ENCODE measurements around the gene HYPK. TPM values are rescaled to one million over a fixed set of nuclear protein-coding genes. Genes with fewer than 3 reads are reported as not detected.
A peak's percentile ranks its signal among the peaks of the same experiment; 100 is the strongest.

The HYPK gene
- total RNA-seq, 1 donor from 2014 or later, result 9.0 TPM

DNA sequence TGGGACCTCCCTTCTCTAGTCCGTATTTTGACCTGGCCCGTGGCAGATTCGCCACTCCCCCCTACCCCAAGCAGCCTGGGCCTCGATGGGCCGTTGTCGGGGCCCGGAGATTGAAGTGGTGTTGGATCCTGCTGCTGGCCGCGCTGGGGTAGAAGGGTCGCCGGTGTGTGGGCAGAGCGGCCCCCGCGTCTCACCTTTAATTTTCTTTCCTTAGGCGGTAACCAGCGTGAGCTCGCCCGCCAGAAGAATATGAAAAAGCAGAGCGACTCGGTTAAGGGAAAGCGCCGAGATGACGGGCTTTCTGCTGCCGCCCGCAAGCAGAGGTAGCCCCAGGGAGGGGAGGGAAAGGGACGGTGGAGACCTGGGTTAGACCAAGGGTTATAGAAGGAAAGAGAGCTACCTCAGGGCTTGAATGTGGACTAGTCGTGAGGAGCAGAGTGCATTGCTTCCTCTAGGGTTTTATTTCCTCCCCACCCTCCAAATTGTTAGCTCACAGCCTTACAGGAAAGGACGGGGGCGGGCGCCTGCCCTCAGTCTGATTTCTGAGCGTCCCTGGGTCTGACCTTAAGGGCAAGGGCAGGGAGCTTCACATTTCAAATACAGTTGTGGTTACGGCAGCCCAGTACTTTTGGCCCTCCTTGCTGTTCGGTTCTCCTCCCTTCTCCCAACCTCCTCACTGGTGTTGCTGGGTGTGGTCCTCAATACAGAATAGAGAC lies 7.5 kb upstream of the HYPK start:
- peak overlapping the region; percentile 97 for H3K4me3 ChIP-seq (ENCODE audit: low read depth, low read length)
- DNase-seq (ENCODE audit: low read depth) (peak; percentile 38), FAIRE-seq (no peak)
- no peaks in the 10 kb centered on the region for H3K27me3 ChIP-seq (ENCODE audit: control insufficient read depth, insufficient read depth, low read length)
- TF ChIP-seq, protein P1, sequence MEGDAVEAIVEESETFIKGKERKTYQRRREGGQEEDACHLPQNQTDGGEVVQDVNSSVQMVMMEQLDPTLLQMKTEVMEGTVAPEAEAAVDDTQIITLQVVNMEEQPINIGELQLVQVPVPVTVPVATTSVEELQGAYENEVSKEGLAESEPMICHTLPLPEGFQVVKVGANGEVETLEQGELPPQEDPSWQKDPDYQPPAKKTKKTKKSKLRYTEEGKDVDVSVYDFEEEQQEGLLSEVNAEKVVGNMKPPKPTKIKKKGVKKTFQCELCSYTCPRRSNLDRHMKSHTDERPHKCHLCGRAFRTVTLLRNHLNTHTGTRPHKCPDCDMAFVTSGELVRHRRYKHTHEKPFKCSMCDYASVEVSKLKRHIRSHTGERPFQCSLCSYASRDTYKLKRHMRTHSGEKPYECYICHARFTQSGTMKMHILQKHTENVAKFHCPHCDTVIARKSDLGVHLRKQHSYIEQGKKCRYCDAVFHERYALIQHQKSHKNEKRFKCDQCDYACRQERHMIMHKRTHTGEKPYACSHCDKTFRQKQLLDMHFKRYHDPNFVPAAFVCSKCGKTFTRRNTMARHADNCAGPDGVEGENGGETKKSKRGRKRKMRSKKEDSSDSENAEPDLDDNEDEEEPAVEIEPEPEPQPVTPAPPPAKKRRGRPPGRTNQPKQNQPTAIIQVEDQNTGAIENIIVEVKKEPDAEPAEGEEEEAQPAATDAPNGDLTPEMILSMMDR (IDR thresholded peaks at IDR 0.05; ENCODE audit: insufficient read depth, low read length, severe bottlenecking), result peak; percentile 30
- peaks cover 26% of the 10 kb centered on the region for H3K36me3 ChIP-seq (ENCODE audit: control insufficient read depth, insufficient read depth, low read length)

- FAIRE-seq (no peak), DNase-seq (ENCODE audit: low read depth) (no peak)
- no peaks in the 10 kb centered on the region for H3K27me3 ChIP-seq (ENCODE audit: control insufficient read depth, insufficient read depth, low read length)
- H3K4me3 ChIP-seq (ENCODE audit: low read depth, low read length), result peak overlapping the region; percentile 97
- H3K36me3 ChIP-seq (ENCODE audit: control insufficient read depth, insufficient read depth, low read length), result peaks cover 26% of the 10 kb centered on the region
- TF ChIP-seq, protein P1 (IDR thresholded peaks at IDR 0.05; ENCODE audit: insufficient read depth, low read length, severe bottlenecking), result no peak
These were observed 6.8 kb upstream of the HYPK start for GRCh38 chr15:43793647-43794046.

- no peak for FAIRE-seq
- TF ChIP-seq, protein P1 (IDR thresholded peaks at IDR 0.05; ENCODE audit: insufficient read depth, low read length, severe bottlenecking), result no peak
These were observed 5.9 kb upstream of the HYPK start for GRCh38 chr15:43794269-43795037.

GRCh38 chr15:43795197-43795596 lies 5.2 kb upstream of the HYPK start:
- DNase-seq (ENCODE audit: low read depth) (no peak), FAIRE-seq (no peak)
- Histone ChIP-seq H3K4me3 (ENCODE audit: low read depth, low read length) (no peak overlapping the region), H3K36me3 (ENCODE audit: control insufficient read depth, insufficient read depth, low read length) (peaks cover 28% of the 10 kb centered on the region), H3K27me3 (ENCODE audit: control insufficient read depth, insufficient read depth, low read length) (no peaks in the 10 kb centered on the region)
- TF ChIP-seq, protein P1 (IDR thresholded peaks at IDR 0.05; ENCODE audit: insufficient read depth, low read length, severe bottlenecking), result no peak

More at GRCh38 chr15:43794269-43795037, 5.9 kb upstream of the HYPK start:
- no peak overlapping the region for H3K4me3 ChIP-seq (ENCODE audit: low read depth, low read length)
- H3K36me3 ChIP-seq (ENCODE audit: control insufficient read depth, insufficient read depth, low read length), result peaks cover 26% of the 10 kb centered on the region
- no peak for DNase-seq (ENCODE audit: low read depth)
- no peaks in the 10 kb centered on the region for H3K27me3 ChIP-seq (ENCODE audit: control insufficient read depth, insufficient read depth, low read length)

GRCh38 chr15:43795997-43796396 lies 4.4 kb upstream of the HYPK start:
- DNase-seq (ENCODE audit: low read depth) (no peak), FAIRE-seq (no peak)
- H3K27me3 ChIP-seq (ENCODE audit: control insufficient read depth, insufficient read depth, low read length), result no peaks in the 10 kb centered on the region
- TF ChIP-seq, protein P1 (IDR thresholded peaks at IDR 0.05; ENCODE audit: insufficient read depth, low read length, severe bottlenecking), result no peak
- H3K4me3 ChIP-seq (ENCODE audit: low read depth, low read length), result no peak overlapping the region
- peaks cover 28% of the 10 kb centered on the region for H3K36me3 ChIP-seq (ENCODE audit: control insufficient read depth, insufficient read depth, low read length)

All from bronchial epithelial cell (primary cell).